Measurements from ENCODE around the gene EIPR1.

- TF ChIP-seq POLR2A (IDR thresholded peaks at IDR 0.05; ENCODE audit: low read depth, low read length) (no peak), POLR2AphosphoS5 (IDR thresholded peaks at IDR 0.05; ENCODE audit: low read depth, low read length) (no peak)
Observed at GRCh38 chr2:3294493-3294892, 83.1 kb downstream of the EIPR1 start.
